ENCODE measurements around the gene SARNP.

DNA sequence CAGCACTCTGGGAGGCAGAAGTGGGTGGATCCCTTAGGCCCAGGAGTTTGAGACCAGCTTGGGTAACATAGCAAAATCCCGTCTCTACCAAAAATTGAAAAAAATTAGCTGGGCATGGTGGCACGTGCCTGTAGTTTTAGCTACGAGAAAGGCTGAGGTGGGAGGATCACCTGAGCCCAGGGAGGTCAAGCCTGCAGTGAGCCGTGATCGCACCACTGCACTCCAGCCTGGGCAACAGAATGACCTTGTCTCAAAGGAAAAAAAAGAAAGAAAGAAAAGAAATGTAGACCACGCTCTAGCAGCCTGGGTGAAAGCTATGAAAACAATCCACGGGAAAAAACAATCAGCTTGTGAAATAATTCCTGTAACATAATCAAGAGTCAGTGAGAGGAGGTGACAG lies 29.0 kb downstream of the SARNP start:
- TF ChIP-seq POLR2AphosphoS5 (IDR thresholded peaks at IDR 0.05) (no peak), CTCF (IDR thresholded peaks at IDR 0.05) (no peak), POLR2A (IDR thresholded peaks at IDR 0.05) (no peak), EP300 (IDR thresholded peaks at IDR 0.05) (no peak)

All from stomach (tissue), 4 donors.